HepG2 (cell line): ENCODE data around the gene IRX3. TPM values are rescaled to one million over a fixed set of nuclear protein-coding genes. Genes with fewer than 3 reads are reported as not detected.

Source experiments
- ATAC-seq: fragments of 200-7000 bp; cut with Tn5 transposase; 3 replicates; pipeline ENCODE4 v1.9.1; 2020; ENCODE audit warnings: mild to moderate bottlenecking, moderate library complexity
- BruUV-seq: library from RNA; stranded (reverse); fragments of 400-500 nt; replicated peaks from 2 replicates; lab custom pipeline; 2021; lab: Mats Ljungman, UMichigan
- CTCF ChIA-PET: fragments of 300-600 bp; formaldehyde crosslinking; extraction: SDS; loops from one replicate; lab custom pipeline; 2021; ENCODE audit warnings: low total read pairs, inconsistent platforms, low intra/inter-chr PET ratio; lab: Yijun Ruan, JAX
- POLR2A ChIA-PET: fragments of 350-600 bp; sonication (Branson Sonifier 250); formaldehyde crosslinking; loops from one replicate; lab custom pipeline; 2020; ENCODE audit warnings: antibody characterized with exemption, inconsistent platforms; lab: Yijun Ruan, JAX
- DNase-seq: peaks from one replicate; pipeline ENCODE4 v3.0.0-alpha.2; 2015; ENCODE audit warnings: low spot score
- FAIRE-seq: peaks from 3 replicates; lab custom pipeline; 2011; peaks lifted over from hg19 to GRCh38; lab: Jason Lieb, UNC
- H2AFZ ChIP-seq: one replicate; pipeline ENCODE4 v1.6.1; 2011; ENCODE audit warnings: low read length, inconsistent platforms
- H3K27ac ChIP-seq: fragments of 300-600 bp; 3 replicates; pipeline ENCODE4 v1.8.0; 2011; ENCODE audit warnings: mixed run types, mild to moderate bottlenecking, mixed read lengths, low read length, inconsistent platforms; ENCODE audit not compliant: insufficient read depth; ENCODE audit errors: extremely low read length
- H3K27me3 ChIP-seq, 2 experiments: fragments of 200-600 bp in 1 of 2; 2 replicates in 1 of 2; 3 replicates in 1 of 2; pipeline versions ENCODE4 v1.6.0 to v1.8.0; 2011; ENCODE audit warnings: low read length in 2 of 2, mild to moderate bottlenecking in 2 of 2, moderate library complexity in 2 of 2, inconsistent platforms in 1 of 2; ENCODE audit not compliant: insufficient read depth in 2 of 2, control insufficient read depth in 1 of 2
- H3K36me3 ChIP-seq, 2 experiments: fragments of 200-600 bp in 1 of 2; replicated peaks in 1 of 2; 2 replicates in 1 of 2; 3 replicates in 1 of 2; pipeline versions ENCODE4 v1.5.1 to v1.8.0; 2011; ENCODE audit warnings: low read length in 2 of 2, inconsistent platforms in 1 of 2; ENCODE audit not compliant: insufficient read depth in 2 of 2, control insufficient read depth in 1 of 2
- H3K4me1 ChIP-seq: 2 replicates; pipeline ENCODE4 v1.5.1; 2012; ENCODE audit warnings: low read length, inconsistent platforms; ENCODE audit not compliant: insufficient read depth
- H3K4me2 ChIP-seq: 2 replicates; pipeline ENCODE4 v1.6.0; 2011; ENCODE audit warnings: low read depth, low read length, inconsistent platforms
- H3K4me3 ChIP-seq, 3 experiments: fragments of 200-600 bp in 1 of 3; sonication (generic), shearing (Covaris generic) in 1 of 3; replicated peaks in 1 of 3; 2 replicates each; pipeline ENCODE4 v1.5.1; 2011 to 2016; ENCODE audit warnings: low read length in 3 of 3, inconsistent platforms in 2 of 3, low read depth in 2 of 3, mild to moderate bottlenecking in 2 of 3, control low read depth in 1 of 3, mixed read lengths in 1 of 3; ENCODE audit not compliant: insufficient read depth in 1 of 3
- H3K79me2 ChIP-seq: one replicate; pipeline ENCODE4 v1.6.1; 2011; ENCODE audit warnings: low read length, inconsistent platforms; ENCODE audit not compliant: insufficient read depth
- H3K9ac ChIP-seq: 2 replicates; pipeline ENCODE4 v1.6.0; 2011; ENCODE audit warnings: mild to moderate bottlenecking, low read depth, low read length, inconsistent platforms; ENCODE audit not compliant: insufficient read depth
- H3K9me3 ChIP-seq: 2 replicates; pipeline ENCODE4 v1.5.1; 2012; ENCODE audit warnings: mild to moderate bottlenecking, low read length
- H4K20me1 ChIP-seq: 2 replicates; pipeline ENCODE4 v1.6.0; 2011; ENCODE audit warnings: inconsistent platforms, mild to moderate bottlenecking, low read length, moderate library complexity; ENCODE audit not compliant: insufficient read depth
- EED ChIP-seq: sonication (generic); formaldehyde crosslinking; IDR thresholded peaks from 2 replicates; pipeline ENCODE4 v1.5.0; 2020; ENCODE audit warnings: mild to moderate bottlenecking, missing genetic modification reagents
- FOSL1 ChIP-seq: sonication (generic); formaldehyde crosslinking; IDR thresholded peaks from 2 replicates; pipeline ENCODE4 v1.9.0; 2021; ENCODE audit warnings: missing genetic modification reagents, borderline replicate concordance
- KDM6A ChIP-seq: IDR thresholded peaks from 2 replicates; pipeline ENCODE4 v1.6.1; 2016; ENCODE audit warnings: low read depth
- MAFG ChIP-seq: sonication (generic); formaldehyde crosslinking; IDR thresholded peaks from 2 replicates; pipeline ENCODE4 v1.5.1; 2020; ENCODE audit warnings: mild to moderate bottlenecking, missing genetic modification reagents
- MAZ ChIP-seq, 2 experiments: sonication (generic) in 1 of 2; formaldehyde crosslinking in 1 of 2; IDR thresholded peaks; 2 replicates each; pipeline versions ENCODE4 v1.5.0 to v1.6.1; 2012 to 2020; ENCODE audit warnings: low read depth in 2 of 2, mild to moderate bottlenecking in 2 of 2, borderline replicate concordance in 1 of 2, improper control_type of control experiment in 1 of 2, low read length in 1 of 2, missing genetic modification reagents in 1 of 2, moderate library complexity in 1 of 2
- NONO ChIP-seq, 2 experiments: fragments of 450-650 bp in 1 of 2; sonication (generic) in 1 of 2; formaldehyde crosslinking in 1 of 2; IDR thresholded peaks in 1 of 2; conservative IDR thresholded peaks in 1 of 2; 2 replicates each; pipeline versions ENCODE4 v1.6.1 to v1.8.0; 2017 to 2022; ENCODE audit warnings: mild to moderate bottlenecking in 1 of 2, missing genetic modification reagents in 1 of 2, moderate library complexity in 1 of 2
- SMAD9 ChIP-seq: sonication (generic); formaldehyde crosslinking; IDR thresholded peaks from 2 replicates; pipeline ENCODE4 v1.5.1; 2020; ENCODE audit warnings: mild to moderate bottlenecking, missing genetic modification reagents
- ZNF670 ChIP-seq: sonication (generic); formaldehyde crosslinking; IDR thresholded peaks from 2 replicates; pipeline ENCODE4 v1.8.0; 2022; ENCODE audit warnings: mild to moderate bottlenecking, missing genetic modification reagents, borderline replicate concordance
- WGBS: methylation state at CpG from one replicate; pipeline ENCODE4 v1.1.6; 2017; ENCODE audit warnings: low lambda C conversion rate; 5-methylcytosine and 5-hydroxymethylcytosine counted together
- in situ Hi-C: cut with HindIII; loops from 2 replicates; pipeline ENCODE4 v1.10.0; 2017; ENCODE audit warnings: low pct_unique_long_range_greater_than_20kb; ENCODE audit not compliant: extremely low pct_ligation_motif_present
- intact Hi-C: fragments of 100-400 bp; cut with micrococcal nuclease; formaldehyde crosslinking; loops from one replicate; pipeline ENCODE4 v1.10.0; 2022; ENCODE audit not compliant: unreplicated experiment
- polyA plus RNA-seq, 8 experiments: library from polyadenylated mRNA; depleted of rRNA in 3 of 8; stranded (reverse) in 7 of 8; unstranded in 1 of 8; fragments of >200 nt; fragmentation: Illumina TruSeq in 4 of 8; extraction: Trizol in 4 of 8; gene quantifications; 2 replicates each; pipeline versions ENCODE4 v1.2.1 to v1.2.3, GENCODE V29; 2011 to 2016; ENCODE audit warnings: low read depth in 4 of 8, missing spikeins in 1 of 8, mixed read lengths in 1 of 8; ENCODE audit not compliant: insufficient read depth in 1 of 8
- total RNA-seq, 5 experiments: library from RNA; depleted of rRNA; stranded (reverse); fragments of >200 nt; fragmentation: Illumina TruSeq; extraction: Trizol; gene quantifications; 2 replicates each; pipeline ENCODE4 v1.2.3, GENCODE V29; 2016; ENCODE audit warnings: low read depth in 1 of 5
- TF ChIP-seq, protein P1 (sequence below): sonication (generic); formaldehyde crosslinking; IDR thresholded peaks from 2 replicates; pipeline ENCODE4 v1.5.0; 2020; ENCODE audit warnings: mild to moderate bottlenecking, missing genetic modification reagents, borderline replicate concordance
- TF ChIP-seq, protein P2 (sequence below): IDR thresholded peaks from 2 replicates; pipeline ENCODE4 v1.6.1; 2016; ENCODE audit warnings: mild to moderate bottlenecking

IRX3 gene
- total and polyA plus RNA-seq, 2 of the 13 experiments (the other 11 are each of a cell fraction or from before 2014, with no cell fraction given): 9.2 to 16.4 TPM

DNA sequence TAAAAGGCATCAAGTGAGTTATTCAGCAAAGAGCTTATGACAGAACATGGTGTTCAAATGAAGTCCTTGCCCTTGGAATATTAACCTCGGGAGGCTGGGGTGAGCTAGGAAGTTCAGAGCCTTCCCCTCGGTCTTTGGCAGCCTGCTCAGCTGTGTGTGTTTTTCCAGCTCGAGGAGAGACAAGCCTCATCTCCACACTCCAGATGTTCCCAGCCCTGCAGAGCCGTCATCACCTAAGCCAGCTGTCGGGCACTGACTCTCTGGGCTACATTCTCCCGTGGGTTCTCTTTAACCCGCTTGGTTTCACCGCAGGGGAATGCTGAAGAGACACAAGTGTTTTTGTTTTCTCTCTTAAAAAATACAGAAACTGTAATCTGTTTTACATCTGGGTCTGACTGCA is 47.1 kb downstream of the IRX3 start:
- no TSS peak for BruUV-seq
- no peak for FAIRE-seq
- POLR2A ChIA-PET: no interaction called here

More for the DNA sequence above, 47.1 kb downstream of the IRX3 start:
- no peaks in the 10 kb centered on the region for H3K36me3 ChIP-seq
- DNase-seq (no peak), ATAC-seq (no peak)
- H3K4me2 ChIP-seq: no peak overlapping the region
- H4K20me1 ChIP-seq: no peaks in the 10 kb centered on the region
- H3K4me3 ChIP-seq: no peak overlapping the region
- no peak overlapping the region for H3K9ac ChIP-seq
- 43% methylated on average over 8 of the region's 8 CpGs for WGBS
- no peak for TF ChIP-seq SMAD9 (CRISPR knock-in tag)
- no peak for TF ChIP-seq NONO (IDR thresholded peaks at IDR 0.05)
- TF ChIP-seq NONO (CRISPR knock-in tag; conservative IDR thresholded peaks at IDR 0.05): no peak
- no peak for TF ChIP-seq MAZ (IDR thresholded peaks at IDR 0.05; ENCODE audit: borderline replicate concordance, low read depth, low read length)
- TF ChIP-seq MAZ (CRISPR knock-in tag; IDR thresholded peaks at IDR 0.05; ENCODE audit: low read depth): no peak
- TF ChIP-seq ZNF670 (CRISPR knock-in tag): no peak
- no peak for TF ChIP-seq MAFG (CRISPR knock-in tag)
- no peak for TF ChIP-seq KDM6A
- TF ChIP-seq, protein P1, sequence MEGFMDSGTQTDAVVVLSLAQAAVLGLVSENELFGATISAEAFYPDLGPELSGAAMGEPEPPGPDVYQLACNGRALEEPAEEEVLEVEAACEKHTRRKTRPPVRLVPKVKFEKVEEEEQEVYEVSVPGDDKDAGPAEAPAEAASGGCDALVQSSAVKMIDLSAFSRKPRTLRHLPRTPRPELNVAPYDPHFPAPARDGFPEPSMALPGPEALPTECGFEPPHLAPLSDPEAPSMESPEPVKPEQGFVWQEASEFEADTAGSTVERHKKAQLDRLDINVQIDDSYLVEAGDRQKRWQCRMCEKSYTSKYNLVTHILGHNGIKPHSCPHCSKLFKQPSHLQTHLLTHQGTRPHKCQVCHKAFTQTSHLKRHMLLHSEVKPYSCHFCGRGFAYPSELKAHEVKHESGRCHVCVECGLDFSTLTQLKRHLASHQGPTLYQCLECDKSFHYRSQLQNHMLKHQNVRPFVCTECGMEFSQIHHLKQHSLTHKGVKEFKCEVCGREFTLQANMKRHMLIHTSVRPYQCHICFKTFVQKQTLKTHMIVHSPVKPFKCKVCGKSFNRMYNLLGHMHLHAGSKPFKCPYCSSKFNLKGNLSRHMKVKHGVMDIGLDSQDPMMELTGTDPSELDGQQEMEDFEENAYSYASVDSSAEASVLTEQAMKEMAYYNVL: no peak
- TF ChIP-seq EED (CRISPR knock-in tag): no peak
- TF ChIP-seq, protein P2, sequence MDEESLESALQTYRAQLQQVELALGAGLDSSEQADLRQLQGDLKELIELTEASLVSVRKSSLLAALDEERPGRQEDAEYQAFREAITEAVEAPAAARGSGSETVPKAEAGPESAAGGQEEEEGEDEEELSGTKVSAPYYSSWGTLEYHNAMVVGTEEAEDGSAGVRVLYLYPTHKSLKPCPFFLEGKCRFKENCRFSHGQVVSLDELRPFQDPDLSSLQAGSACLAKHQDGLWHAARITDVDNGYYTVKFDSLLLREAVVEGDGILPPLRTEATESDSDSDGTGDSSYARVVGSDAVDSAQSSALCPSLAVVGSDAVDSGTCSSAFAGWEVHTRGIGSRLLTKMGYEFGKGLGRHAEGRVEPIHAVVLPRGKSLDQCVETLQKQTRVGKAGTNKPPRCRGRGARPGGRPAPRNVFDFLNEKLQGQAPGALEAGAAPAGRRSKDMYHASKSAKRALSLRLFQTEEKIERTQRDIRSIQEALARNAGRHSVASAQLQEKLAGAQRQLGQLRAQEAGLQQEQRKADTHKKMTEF: no peak
- no peak for TF ChIP-seq FOSL1 (CRISPR knock-in tag)
- H3K27ac ChIP-seq: no peak overlapping the region
- H2AFZ ChIP-seq: peak overlapping the region; percentile 45
- H3K9me3 ChIP-seq: no peaks in the 10 kb centered on the region
- in situ Hi-C loops (no loop called here), intact Hi-C loops (no loop called here)
- CTCF ChIA-PET: no interaction called here
- no peaks in the 10 kb centered on the region for H3K79me2 ChIP-seq
- H3K4me1 ChIP-seq: peaks cover 12% of the 10 kb centered on the region
- H3K27me3 ChIP-seq: peaks cover 1 to 5% of the 10 kb centered on the region in 2 experiments; a peak in 1 of 5 replicates
